Measurements from ENCODE around the gene RPRD1B. TPM values are rescaled to one million over a fixed set of nuclear protein-coding genes. Genes with fewer than 3 reads are reported as not detected.

RPRD1B gene
- total RNA-seq, 1 donor from 2014 or later, result 25.6 TPM

DNA sequence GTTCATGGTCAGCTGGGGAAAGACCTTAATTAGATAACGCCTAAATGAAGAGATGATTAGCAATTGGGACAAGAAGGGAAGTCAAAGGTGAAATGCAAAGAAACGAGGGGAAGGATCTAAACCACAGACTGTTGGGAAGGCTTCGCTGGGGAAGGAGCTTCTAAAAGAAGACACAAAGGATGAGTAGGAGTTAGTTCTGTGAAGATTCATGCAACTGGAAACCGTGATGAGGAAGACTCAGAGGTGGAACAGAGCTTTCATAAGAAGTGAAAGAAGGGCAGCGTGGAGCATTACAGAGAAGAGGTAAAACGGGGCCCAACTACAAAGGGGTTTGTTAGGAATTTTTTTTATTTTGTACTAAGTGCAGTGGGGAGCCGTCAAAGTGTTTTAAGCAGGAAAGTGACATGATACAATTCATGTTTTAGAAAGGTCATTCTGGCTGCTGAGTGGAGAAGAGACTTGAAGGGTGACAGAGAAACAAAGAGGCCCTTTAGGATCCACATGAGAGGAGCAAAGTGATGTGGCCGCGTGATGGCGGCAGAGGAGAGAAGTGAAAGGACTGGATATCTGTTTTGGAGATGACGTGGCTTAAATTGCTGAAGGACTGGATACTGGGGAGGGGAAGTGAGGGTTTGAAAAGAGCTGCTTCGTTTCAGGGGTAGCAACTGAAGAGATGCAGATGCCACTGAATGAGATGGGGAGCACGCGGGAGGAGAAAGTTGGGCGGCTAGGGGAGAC lies 33.9 kb upstream of the RPRD1B start:
- DNase-seq, result no peak
- intact Hi-C loops (cut with DNase I), result no loop called here
- ATAC-seq, result no peak
- Histone ChIP-seq H3K36me3 (peaks cover 99% of the 10 kb centered on the region), H3K27ac (no peak overlapping the region), H3K9me3 (no peaks in the 10 kb centered on the region), H3K27me3 (ENCODE audit: low read depth) (no peaks in the 10 kb centered on the region), H3K4me1 (no peaks in the 10 kb centered on the region), H3K4me3 (no peak overlapping the region)
- TF ChIP-seq, protein P1, sequence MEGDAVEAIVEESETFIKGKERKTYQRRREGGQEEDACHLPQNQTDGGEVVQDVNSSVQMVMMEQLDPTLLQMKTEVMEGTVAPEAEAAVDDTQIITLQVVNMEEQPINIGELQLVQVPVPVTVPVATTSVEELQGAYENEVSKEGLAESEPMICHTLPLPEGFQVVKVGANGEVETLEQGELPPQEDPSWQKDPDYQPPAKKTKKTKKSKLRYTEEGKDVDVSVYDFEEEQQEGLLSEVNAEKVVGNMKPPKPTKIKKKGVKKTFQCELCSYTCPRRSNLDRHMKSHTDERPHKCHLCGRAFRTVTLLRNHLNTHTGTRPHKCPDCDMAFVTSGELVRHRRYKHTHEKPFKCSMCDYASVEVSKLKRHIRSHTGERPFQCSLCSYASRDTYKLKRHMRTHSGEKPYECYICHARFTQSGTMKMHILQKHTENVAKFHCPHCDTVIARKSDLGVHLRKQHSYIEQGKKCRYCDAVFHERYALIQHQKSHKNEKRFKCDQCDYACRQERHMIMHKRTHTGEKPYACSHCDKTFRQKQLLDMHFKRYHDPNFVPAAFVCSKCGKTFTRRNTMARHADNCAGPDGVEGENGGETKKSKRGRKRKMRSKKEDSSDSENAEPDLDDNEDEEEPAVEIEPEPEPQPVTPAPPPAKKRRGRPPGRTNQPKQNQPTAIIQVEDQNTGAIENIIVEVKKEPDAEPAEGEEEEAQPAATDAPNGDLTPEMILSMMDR (IDR thresholded peaks at IDR 0.05), result no peak

DNA sequence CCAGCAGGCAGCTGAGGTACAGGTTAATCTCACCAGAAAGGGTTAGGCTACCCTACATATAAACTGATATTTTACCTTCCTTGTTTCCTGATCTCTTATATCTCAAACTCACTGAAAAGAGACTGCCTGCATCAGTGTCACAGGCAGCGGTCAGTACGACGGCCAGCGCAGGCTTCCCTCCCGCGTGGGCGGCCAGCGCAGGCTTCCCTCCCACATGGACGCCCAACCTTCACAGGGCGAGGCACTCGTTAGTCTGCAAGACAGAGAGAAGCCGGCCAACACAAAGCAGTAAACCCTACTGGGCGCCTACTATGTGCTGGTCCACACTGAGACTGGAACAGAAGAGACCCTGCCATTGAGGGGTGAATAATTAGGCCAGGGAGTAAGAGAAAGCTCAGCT lies 33.3 kb upstream of the RPRD1B start:
- TF ChIP-seq, protein P1 (IDR thresholded peaks at IDR 0.05), result no peak
- no peaks in the 10 kb centered on the region for H3K9me3 ChIP-seq
- ATAC-seq (no peak), DNase-seq (no peak)
- no peak overlapping the region for H3K27ac ChIP-seq
- no peaks in the 10 kb centered on the region for H3K4me1 ChIP-seq
- H3K36me3 ChIP-seq, result peaks cover 99% of the 10 kb centered on the region
- H3K27me3 ChIP-seq (ENCODE audit: low read depth), result no peaks in the 10 kb centered on the region
- intact Hi-C loops (cut with DNase I), result no loop called here
- H3K4me3 ChIP-seq, result no peak overlapping the region

DNA sequence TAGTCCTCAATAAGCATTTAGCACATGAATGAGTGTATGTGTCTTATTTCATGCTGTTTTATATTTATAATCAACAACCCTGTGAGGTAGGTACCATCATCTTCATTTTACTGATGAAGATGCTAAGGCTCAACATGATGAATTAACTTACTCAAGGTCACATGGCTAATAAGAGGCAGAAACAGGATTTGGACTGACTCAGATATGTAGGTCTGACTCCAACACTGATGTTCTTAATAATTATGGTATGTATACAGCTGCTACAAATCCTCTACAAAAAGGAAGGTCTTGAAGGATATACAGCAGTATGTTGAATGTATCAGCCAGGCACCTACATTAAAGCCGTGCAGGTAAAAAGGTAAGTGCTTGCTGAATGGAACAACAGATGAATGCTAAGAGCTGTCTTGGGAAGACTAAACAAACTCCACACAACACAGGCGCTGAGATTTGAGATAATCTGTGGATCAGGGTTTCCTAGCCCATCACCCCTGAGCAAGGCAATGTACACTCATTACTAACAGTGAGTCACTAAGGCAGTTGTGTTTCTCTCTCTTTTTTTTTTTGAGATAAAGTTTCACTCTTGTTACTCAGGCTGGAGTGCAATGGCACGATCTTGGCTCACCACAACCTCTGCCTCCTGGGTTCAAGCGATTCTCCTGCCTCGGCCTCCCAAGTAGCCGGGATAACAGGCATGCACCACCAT lies 32.2 kb upstream of the RPRD1B start:
- Histone ChIP-seq H3K4me3 (no peak overlapping the region), H3K36me3 (peaks cover 95% of the 10 kb centered on the region), H3K9me3 (no peaks in the 10 kb centered on the region), H3K27ac (no peak overlapping the region), H3K27me3 (ENCODE audit: low read depth) (no peaks in the 10 kb centered on the region), H3K4me1 (no peaks in the 10 kb centered on the region)
- TF ChIP-seq, protein P1 (IDR thresholded peaks at IDR 0.05), result no peak
- ATAC-seq (no peak), DNase-seq (no peak)
- intact Hi-C loops (cut with DNase I), result no loop called here

DNA sequence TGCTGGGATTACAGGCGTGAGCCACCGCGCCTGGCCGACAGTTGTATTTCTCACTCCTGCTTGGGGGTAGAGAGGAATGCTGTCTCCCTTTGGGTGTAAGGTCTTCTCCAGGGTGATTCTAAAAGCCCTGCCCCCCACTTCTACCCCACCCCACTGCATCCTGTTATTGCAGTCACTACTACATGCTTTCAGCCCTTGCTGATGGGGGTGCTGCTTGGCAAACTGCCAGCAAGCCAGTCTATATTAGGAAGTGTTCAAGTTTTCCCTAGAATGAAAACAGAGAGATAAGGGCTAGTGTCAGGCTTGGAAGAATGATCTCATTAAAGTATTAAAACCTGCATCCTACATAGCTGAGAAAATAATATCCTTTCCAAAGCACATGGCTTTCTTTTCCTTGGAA lies 31.6 kb upstream of the RPRD1B start:
- Histone ChIP-seq H3K27ac (no peak overlapping the region), H3K27me3 (ENCODE audit: low read depth) (no peaks in the 10 kb centered on the region), H3K9me3 (no peaks in the 10 kb centered on the region), H3K36me3 (peaks cover 88% of the 10 kb centered on the region), H3K4me1 (no peaks in the 10 kb centered on the region), H3K4me3 (no peak overlapping the region)
- ATAC-seq (no peak), DNase-seq (no peak)
- TF ChIP-seq, protein P1 (IDR thresholded peaks at IDR 0.05), result no peak
- intact Hi-C loops (cut with DNase I), result no loop called here

DNA sequence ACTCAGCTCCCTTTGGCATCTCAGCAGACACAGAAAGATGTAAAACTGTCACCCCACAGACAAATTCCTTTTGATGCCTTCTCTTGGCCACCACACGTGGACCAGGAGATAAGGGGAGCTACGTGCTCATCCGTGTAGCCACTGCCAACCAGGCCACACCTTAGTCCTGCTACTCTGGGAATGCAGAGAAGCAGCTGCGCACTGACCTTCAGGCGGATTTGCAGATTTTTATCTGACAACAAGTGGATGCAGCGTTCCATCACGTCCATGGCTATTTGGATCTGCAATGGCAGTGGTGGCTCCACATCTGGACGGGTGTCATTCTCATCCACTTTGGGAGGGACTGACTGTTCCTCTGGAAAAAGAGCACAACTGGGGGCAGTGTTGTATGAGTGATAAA lies 31.1 kb upstream of the RPRD1B start:
- Histone ChIP-seq H3K27me3 (ENCODE audit: low read depth) (no peaks in the 10 kb centered on the region), H3K9me3 (no peaks in the 10 kb centered on the region), H3K4me3 (no peak overlapping the region), H3K36me3 (peaks cover 84% of the 10 kb centered on the region), H3K27ac (no peak overlapping the region), H3K4me1 (no peaks in the 10 kb centered on the region)
- intact Hi-C loops (cut with DNase I), result no loop called here
- ATAC-seq (no peak), DNase-seq (no peak)
- TF ChIP-seq, protein P1 (IDR thresholded peaks at IDR 0.05), result no peak
